Measurements from ENCODE around the gene GAL.

- TF ChIP-seq BHLHE40 (IDR thresholded peaks at IDR 0.05; ENCODE audit: borderline replicate concordance), result no peak
- TF ChIP-seq SP1 (IDR thresholded peaks at IDR 0.05), result no peak
- TF ChIP-seq LEF1 (IDR thresholded peaks at IDR 0.05; ENCODE audit: borderline replicate concordance), result no peak
- TF ChIP-seq TARDBP (IDR thresholded peaks at IDR 0.05), result no peak
- no peak for TF ChIP-seq NFRKB (IDR thresholded peaks at IDR 0.05)
- no peak for TF ChIP-seq FOXM1 (IDR thresholded peaks at IDR 0.05; ENCODE audit: borderline replicate concordance)
- no peak for TF ChIP-seq CTBP1 (IDR thresholded peaks at IDR 0.05; ENCODE audit: borderline replicate concordance)
- TF ChIP-seq SUZ12 (IDR thresholded peaks at IDR 0.05), result no peak
- TF ChIP-seq ARNT (IDR thresholded peaks at IDR 0.05), result no peak
- no peak for TF ChIP-seq ELF4 (IDR thresholded peaks at IDR 0.05)
- TF ChIP-seq ZNF384 (IDR thresholded peaks at IDR 0.05), result no peak
- no peak for TF ChIP-seq L3MBTL2 (conservative IDR thresholded peaks at IDR 0.05)
Measured at GRCh38 chr11:68666849-68667248, 17.5 kb upstream of the GAL start.

Data from HEK293T (cell line).